Measurements from ENCODE around the gene BEST1.

Gene BEST1

GRCh38 chr11:61967116-61967923 lies 17.2 kb downstream of the BEST1 start, which contains the start of gene FTH1:
TSS of gene FTH1 (minus strand) at chr11:61967634. CDS start at chr11:61967425, 209 bp downstream.
- FAIRE-seq (no peak), DNase-seq (ENCODE audit: insufficient read length, low spot score) (peak; percentile 77)
- peak; percentile 94 for TF ChIP-seq POLR2AphosphoS5 (IDR thresholded peaks at IDR 0.05; ENCODE audit: low read depth, low read length)
- no peak for TF ChIP-seq SPI1 (IDR thresholded peaks at IDR 0.05; ENCODE audit: low read depth, low read length)
- peak; percentile 89 for TF ChIP-seq POLR2A (IDR thresholded peaks at IDR 0.05; ENCODE audit: low read depth, low read length)
- peak; percentile 11; the same call in 1 of the 2 replicates for TF ChIP-seq TAF1 (IDR thresholded peaks at IDR 0.05; ENCODE audit: low read depth, low read length)
- TF ChIP-seq PAX5 (IDR thresholded peaks at IDR 0.05; ENCODE audit: insufficient read depth, low read length, severe bottlenecking) = no peak
- TF ChIP-seq POU2F2 (IDR thresholded peaks at IDR 0.05; ENCODE audit: low read depth, low read length) = peak; percentile 77; the same call in 1 of the 2 replicates

- DNase-seq (ENCODE audit: insufficient read length, low spot score) = no peak
- FAIRE-seq = peak; percentile 43
- TF ChIP-seq POU2F2 (IDR thresholded peaks at IDR 0.05; ENCODE audit: low read depth, low read length) = no peak
- peak; percentile 64; the same call in 1 of the 2 replicates for TF ChIP-seq POLR2A (IDR thresholded peaks at IDR 0.05; ENCODE audit: low read depth, low read length)
- TF ChIP-seq POLR2AphosphoS5 (IDR thresholded peaks at IDR 0.05; ENCODE audit: low read depth, low read length) = peak; percentile 69
- TF ChIP-seq TAF1 (IDR thresholded peaks at IDR 0.05; ENCODE audit: low read depth, low read length) = peak; percentile 39
- no peak for TF ChIP-seq PAX5 (IDR thresholded peaks at IDR 0.05; ENCODE audit: insufficient read depth, low read length, severe bottlenecking)
- peak; percentile 73 for TF ChIP-seq SPI1 (IDR thresholded peaks at IDR 0.05; ENCODE audit: low read depth, low read length)
These were observed 18.0 kb downstream of the BEST1 start for GRCh38 chr11:61967924-61968757.

GRCh38 chr11:61968758-61969390 lies 18.7 kb downstream of the BEST1 start:
- no peak for DNase-seq (ENCODE audit: insufficient read length, low spot score)
- no peak for TF ChIP-seq SPI1 (IDR thresholded peaks at IDR 0.05; ENCODE audit: low read depth, low read length)
- no peak for TF ChIP-seq POLR2AphosphoS5 (IDR thresholded peaks at IDR 0.05; ENCODE audit: low read depth, low read length)
- FAIRE-seq = no peak

GRCh38 chr11:61969391-61969758 lies 19.2 kb downstream of the BEST1 start:
- no peak for TF ChIP-seq POLR2AphosphoS5 (IDR thresholded peaks at IDR 0.05; ENCODE audit: low read depth, low read length)
- no peak for TF ChIP-seq POLR2A (IDR thresholded peaks at IDR 0.05; ENCODE audit: low read depth, low read length)
- TF ChIP-seq PAX5 (IDR thresholded peaks at IDR 0.05; ENCODE audit: insufficient read depth, low read length, severe bottlenecking) = no peak
- TF ChIP-seq SPI1 (IDR thresholded peaks at IDR 0.05; ENCODE audit: low read depth, low read length) = no peak
- no peak for TF ChIP-seq POU2F2 (IDR thresholded peaks at IDR 0.05; ENCODE audit: low read depth, low read length)
- TF ChIP-seq TAF1 (IDR thresholded peaks at IDR 0.05; ENCODE audit: low read depth, low read length) = no peak
- DNase-seq (ENCODE audit: insufficient read length, low spot score) = no peak
- no peak for FAIRE-seq

GRCh38 chr11:61969838-61970662 lies 19.9 kb downstream of the BEST1 start:
- DNase-seq (ENCODE audit: insufficient read length, low spot score) = no peak
- no peak for TF ChIP-seq PAX5 (IDR thresholded peaks at IDR 0.05; ENCODE audit: insufficient read depth, low read length, severe bottlenecking)
- no peak for TF ChIP-seq POU2F2 (IDR thresholded peaks at IDR 0.05; ENCODE audit: low read depth, low read length)
- no peak for TF ChIP-seq TAF1 (IDR thresholded peaks at IDR 0.05; ENCODE audit: low read depth, low read length)
- FAIRE-seq = no peak

- DNase-seq (ENCODE audit: insufficient read length, low spot score) = peak; percentile 50
- TF ChIP-seq POLR2A (IDR thresholded peaks at IDR 0.05; ENCODE audit: low read depth, low read length) (peak; percentile 70), TAF1 (IDR thresholded peaks at IDR 0.05; ENCODE audit: low read depth, low read length) (peak; percentile 61; the same call in 1 of the 2 replicates), POU2F2 (IDR thresholded peaks at IDR 0.05; ENCODE audit: low read depth, low read length) (no peak), PAX5 (IDR thresholded peaks at IDR 0.05; ENCODE audit: insufficient read depth, low read length, severe bottlenecking) (no peak), POLR2AphosphoS5 (IDR thresholded peaks at IDR 0.05; ENCODE audit: low read depth, low read length) (0 out of 2 replicates have a peak, but pooled peaks have one; percentile 29)
- FAIRE-seq = peak; percentile 58
These were observed 21.3 kb downstream of the BEST1 start for GRCh38 chr11:61971248-61972111.

- FAIRE-seq (no peak), DNase-seq (ENCODE audit: insufficient read length, low spot score) (no peak)
- no peak for TF ChIP-seq TAF1 (IDR thresholded peaks at IDR 0.05; ENCODE audit: low read depth, low read length)
- no peak for TF ChIP-seq SPI1 (IDR thresholded peaks at IDR 0.05; ENCODE audit: low read depth, low read length)
- TF ChIP-seq PAX5 (IDR thresholded peaks at IDR 0.05; ENCODE audit: insufficient read depth, low read length, severe bottlenecking) = no peak
- no peak for TF ChIP-seq POLR2AphosphoS5 (IDR thresholded peaks at IDR 0.05; ENCODE audit: low read depth, low read length)
- no peak for TF ChIP-seq POU2F2 (IDR thresholded peaks at IDR 0.05; ENCODE audit: low read depth, low read length)
These were observed 22.0 kb downstream of the BEST1 start for GRCh38 chr11:61972112-61972671.
